Left lung (tissue), 10 donors: ENCODE data around the gene VPS13D. TPM values are rescaled to one million over a fixed set of nuclear protein-coding genes. Genes with fewer than 3 reads are reported as not detected.
"Not testable (repeated sequence)": the region's sequence is repeated elsewhere in the genome, so short reads cannot be mapped to it uniquely, and the experiment has no call there.

Experiments used
- ATAC-seq: fragments of 200-7000 bp; cut with Tn5 transposase; one replicate; pipeline ENCODE4 v1.9.1; 2020; ENCODE audit warnings: moderate library complexity
- DNase-seq, 4 donors: peaks; one replicate each; pipeline ENCODE4 v3.0.0-alpha.2; 2013 to 2020
- H3K27ac ChIP-seq, 2 donors: fragments of 200-600 bp; sonication (generic) in 1 of 2; one replicate each; pipeline versions ENCODE4 v1.5.0 to v1.8.0; 2020 to 2021
- H3K27me3 ChIP-seq, 2 donors: fragments of 200-600 bp; sonication (generic) in 1 of 2; one replicate each; pipeline versions ENCODE4 v1.5.0 to v1.8.0; 2020 to 2021
- H3K36me3 ChIP-seq, 2 donors: fragments of 200-600 bp; sonication (generic) in 1 of 2; one replicate each; pipeline versions ENCODE4 v1.5.0 to v1.8.0; 2020 to 2021
- H3K4me1 ChIP-seq, 2 donors: fragments of 200-600 bp; one replicate each; pipeline ENCODE4 v1.8.0; 2021
- H3K4me3 ChIP-seq, 2 donors: fragments of 200-600 bp; sonication (generic) in 1 of 2; one replicate each; pipeline versions ENCODE4 v1.5.0 to v1.8.0; 2020 to 2021; ENCODE audit warnings: mild to moderate bottlenecking in 1 of 2
- H3K9me3 ChIP-seq, 2 donors: fragments of 200-600 bp; sonication (generic) in 1 of 2; one replicate each; pipeline versions ENCODE4 v1.5.0 to v1.8.0; 2020 to 2021
- CTCF ChIP-seq, 2 donors: fragments of 200-600 bp; sonication (generic) in 1 of 2; IDR thresholded peaks; one replicate each; pipeline versions ENCODE4 v1.5.0 to v1.8.0; 2021; ENCODE audit warnings: antibody characterized with exemption in 2 of 2
- intact Hi-C, 2 donors: fragments of 100-400 bp; cut with DNase I; formaldehyde crosslinking; loops; one replicate each; pipeline versions ENCODE4 v1.11.2 to v1.14.2; 2022
- polyA plus RNA-seq, 6 donors: library from polyadenylated mRNA; unstranded; fragments of 120-200 nt; gene quantifications; one replicate each; pipeline ENCODE4 v1.2.1, GENCODE V29; 2013; ENCODE audit not compliant: insufficient read length in 6 of 6
- total RNA-seq, 2 donors: library from RNA; stranded (reverse); fragmentation: NEBNext Ultra II Directional; extraction: Animal tissue kit (Norgen Biotek cat#: 25700); gene quantifications; one replicate each; pipeline ENCODE4 v1.2.1, GENCODE V29; 2021
- donor health status: DM: no; HTN: yes; CAD: no.
- donor health status: DM: no; HTN: no; CAD: no.

VPS13D gene
- total and polyA plus RNA-seq, 8 donors = 26.6 to 62.3 (median 30.2) TPM

GRCh38 chr1:12466816-12467215 lies 237.0 kb downstream of the VPS13D start:
- Histone ChIP-seq H3K4me3 (no peak overlapping the region), H3K27ac (no peak overlapping the region), H3K36me3 (peaks cover 0 to 23% of the 10 kb centered on the region in 2 donors), H3K4me1 (peaks cover 23 to 30% of the 10 kb centered on the region in 2 donors), H3K27me3 (no peaks in the 10 kb centered on the region), H3K9me3 (no peaks in the 10 kb centered on the region)
- ATAC-seq (no peak), DNase-seq (no peak)
- no peak for TF ChIP-seq CTCF (IDR thresholded peaks at IDR 0.05)
- intact Hi-C loops = no loop called here

- H3K27ac ChIP-seq = no peak overlapping the region
- DNase-seq = no peak
- TF ChIP-seq CTCF (IDR thresholded peaks at IDR 0.05) = no peak
- H3K4me1 ChIP-seq = peaks cover 15 to 21% of the 10 kb centered on the region in 2 donors
- H3K9me3 ChIP-seq = no peaks in the 10 kb centered on the region
- no peak overlapping the region for H3K4me3 ChIP-seq
- H3K36me3 ChIP-seq = peaks cover 0 to 19% of the 10 kb centered on the region in 2 donors
- H3K27me3 ChIP-seq = no peaks in the 10 kb centered on the region
- ATAC-seq = no peak
- intact Hi-C loops = no loop called here
These were observed 237.9 kb downstream of the VPS13D start for GRCh38 chr1:12467570-12468286.

- H3K9me3 ChIP-seq = no peaks in the 10 kb centered on the region
- H3K4me1 ChIP-seq = peaks cover 17 to 22% of the 10 kb centered on the region in 2 donors
- TF ChIP-seq CTCF (IDR thresholded peaks at IDR 0.05) = no peak
- intact Hi-C loops = no loop called here
- H3K27ac ChIP-seq = no peak overlapping the region
- H3K4me3 ChIP-seq = no peak overlapping the region
- H3K36me3 ChIP-seq = peaks cover 0 to 13% of the 10 kb centered on the region in 2 donors
- no peaks in the 10 kb centered on the region for H3K27me3 ChIP-seq
- ATAC-seq (no peak), DNase-seq (no peak)
These were observed 238.5 kb downstream of the VPS13D start for GRCh38 chr1:12468323-12468722.

GRCh38 chr1:12469493-12469892 lies 239.7 kb downstream of the VPS13D start:
- H3K4me3 ChIP-seq = no peak overlapping the region
- no peak for TF ChIP-seq CTCF (IDR thresholded peaks at IDR 0.05)
- H3K4me1 ChIP-seq = peaks cover 20 to 24% of the 10 kb centered on the region in 2 donors
- ATAC-seq = no peak
- peaks cover 0 to 11% of the 10 kb centered on the region in 2 donors for H3K36me3 ChIP-seq
- no peaks in the 10 kb centered on the region for H3K9me3 ChIP-seq
- intact Hi-C loops = no loop called here
- H3K27ac ChIP-seq = no peak overlapping the region
- DNase-seq = no peak
- H3K27me3 ChIP-seq = no peaks in the 10 kb centered on the region

GRCh38 chr1:12469990-12470389 lies 240.2 kb downstream of the VPS13D start:
- Histone ChIP-seq H3K9me3 (no peaks in the 10 kb centered on the region), H3K27ac (no peak overlapping the region), H3K4me1 (peaks cover 24 to 29% of the 10 kb centered on the region in 2 donors), H3K36me3 (peaks cover 0 to 7% of the 10 kb centered on the region in 2 donors), H3K4me3 (no peak overlapping the region), H3K27me3 (no peaks in the 10 kb centered on the region)
- ATAC-seq = peak; percentile 6
- no peak for TF ChIP-seq CTCF (IDR thresholded peaks at IDR 0.05)
- DNase-seq = no peak
- intact Hi-C loops = no loop called here

- H3K27ac ChIP-seq, H3K9me3 ChIP-seq, H3K27me3 ChIP-seq, intact Hi-C loops, H3K4me3 ChIP-seq, DNase-seq, ATAC-seq, H3K36me3 ChIP-seq: not testable (repeated sequence)
- H3K4me1 ChIP-seq = peaks cover 34 to 37% of the 10 kb centered on the region in 2 donors
These were observed 241.1 kb downstream of the VPS13D start for GRCh38 chr1:12470916-12471315.
